ENCODE measurements around the gene YY1.
A peak's percentile ranks its signal among the peaks of the same experiment; 100 is the strongest.

The YY1 gene

DNA sequence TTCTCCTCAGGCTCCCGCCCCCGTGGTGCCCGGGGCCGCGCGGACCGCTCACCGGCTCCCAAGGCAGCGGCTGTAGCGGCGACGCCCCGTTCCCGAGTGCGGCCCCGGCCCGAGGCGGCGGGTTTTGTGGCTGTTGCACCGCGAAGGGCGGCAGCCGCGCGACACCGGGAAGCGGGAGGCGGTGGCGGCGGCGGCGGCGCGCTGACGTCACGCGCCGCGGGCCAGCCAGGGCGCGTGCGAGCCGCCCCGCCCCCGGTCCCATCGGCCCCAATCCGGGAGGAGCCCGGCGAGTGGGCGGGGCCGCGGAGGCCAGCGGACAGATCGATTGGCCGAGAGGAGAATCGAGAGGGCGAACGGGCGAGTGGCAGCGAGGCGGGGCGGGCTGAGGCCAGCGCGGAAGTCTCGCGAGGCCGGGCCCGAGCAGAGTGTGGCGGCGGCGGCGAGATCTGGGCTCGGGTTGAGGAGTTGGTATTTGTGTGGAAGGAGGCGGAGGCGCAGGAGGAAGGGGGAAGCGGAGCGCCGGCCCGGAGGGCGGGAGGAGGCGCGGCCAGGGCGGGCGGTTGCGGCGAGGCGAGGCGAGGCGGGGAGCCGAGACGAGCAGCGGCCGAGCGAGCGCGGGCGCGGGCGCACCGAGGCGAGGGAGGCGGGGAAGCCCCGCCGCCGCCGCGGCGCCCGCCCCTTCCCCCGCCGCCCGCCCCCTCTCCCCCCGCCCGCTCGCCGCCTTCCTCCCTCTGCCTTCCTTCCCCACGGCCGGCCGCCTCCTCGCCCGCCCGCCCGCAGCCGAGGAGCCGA lies at the start of gene YY1:
Gene YY1 (plus strand): TSS at position 726 of the 792 bp plus-strand sequence. CDS start 101 bp downstream, outside the sequence.
- no peak within 1 kb of the TSS; the same call in 1 of the 2 replicates for H2AFZ ChIP-seq (ENCODE audit: low read length)
- H3K4me1 ChIP-seq (ENCODE audit: insufficient read depth, low read length, poor library complexity, severe bottlenecking): peaks cover 62% of the 10 kb centered on the region
- no peaks in the 10 kb centered on the region for H3K9me3 ChIP-seq (ENCODE audit: insufficient read depth, low read depth, low read length)
- H3F3A ChIP-seq (ENCODE audit: low read depth): peaks cover 12% of the 10 kb centered on the region
- H3K9me2 ChIP-seq (replicated peaks; ENCODE audit: low read depth, low read length): no peaks in the 10 kb centered on the region
- no peak for TF ChIP-seq EZH2phosphoT487 (IDR thresholded peaks at IDR 0.05; ENCODE audit: borderline replicate concordance)
- peaks cover 89% of the 10 kb centered on the region for H3K79me2 ChIP-seq (ENCODE audit: insufficient read depth, low read length)
- H3K4me2 ChIP-seq (ENCODE audit: low read depth, low read length, poor library complexity, severe bottlenecking): peak within 1 kb of the TSS; percentile 92
- peak within 1 kb of the TSS; percentile 100 for H3K4me3 ChIP-seq (ENCODE audit: low read length, poor library complexity, severe bottlenecking)
- H3K27me3 ChIP-seq (ENCODE audit: insufficient read depth, low read length, poor library complexity, severe bottlenecking): peaks cover 10% of the 10 kb centered on the region
- H4K20me1 ChIP-seq (ENCODE audit: insufficient read depth, low read length, poor library complexity, severe bottlenecking): peaks cover 79% of the 10 kb centered on the region
- H3K9ac ChIP-seq (ENCODE audit: low read depth, low read length, poor library complexity, severe bottlenecking): peak within 1 kb of the TSS; percentile 99
- H3K36me3 ChIP-seq (ENCODE audit: insufficient read depth, low read length): peaks cover 6% of the 10 kb centered on the region; the same call in 1 of the 2 replicates

DNA sequence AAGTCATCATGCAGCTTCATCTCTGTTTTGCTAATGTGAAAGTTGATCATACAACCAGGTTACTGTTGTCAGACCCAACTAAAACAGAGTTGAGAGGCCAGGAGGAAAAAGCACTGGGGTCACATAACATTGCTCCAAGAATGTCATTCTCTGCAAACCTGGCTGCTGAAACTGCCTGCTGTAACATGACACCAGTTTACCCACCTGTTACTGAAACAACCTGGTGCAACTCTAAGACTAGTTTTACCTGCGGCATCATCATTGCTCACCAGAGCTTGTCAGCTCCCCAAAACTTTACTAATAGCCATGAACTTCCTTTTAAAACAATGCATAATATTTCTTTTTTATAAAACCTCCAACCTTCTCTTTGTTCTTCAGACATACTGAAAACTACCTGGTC lies 48.8 kb upstream of the YY1 start:
- Histone ChIP-seq H2AFZ (ENCODE audit: low read length) (no peak overlapping the region), H4K20me1 (ENCODE audit: insufficient read depth, low read length, poor library complexity, severe bottlenecking) (no peaks in the 10 kb centered on the region), H3K9ac (ENCODE audit: low read depth, low read length, poor library complexity, severe bottlenecking) (no peak overlapping the region), H3K4me1 (ENCODE audit: insufficient read depth, low read length, poor library complexity, severe bottlenecking) (peaks cover 17% of the 10 kb centered on the region), H3K9me3 (ENCODE audit: insufficient read depth, low read depth, low read length) (no peaks in the 10 kb centered on the region), H3K9me2 (replicated peaks; ENCODE audit: low read depth, low read length) (no peaks in the 10 kb centered on the region), H3K79me2 (ENCODE audit: insufficient read depth, low read length) (peaks cover 26% of the 10 kb centered on the region), H3F3A (ENCODE audit: low read depth) (no peaks in the 10 kb centered on the region), H3K27me3 (ENCODE audit: insufficient read depth, low read length, poor library complexity, severe bottlenecking) (no peaks in the 10 kb centered on the region), H3K4me2 (ENCODE audit: low read depth, low read length, poor library complexity, severe bottlenecking) (peak overlapping the region; percentile 89), H3K4me3 (ENCODE audit: low read length, poor library complexity, severe bottlenecking) (peak overlapping the region; percentile 26), H3K36me3 (ENCODE audit: insufficient read depth, low read length) (no peaks in the 10 kb centered on the region)
- TF ChIP-seq, protein P1, sequence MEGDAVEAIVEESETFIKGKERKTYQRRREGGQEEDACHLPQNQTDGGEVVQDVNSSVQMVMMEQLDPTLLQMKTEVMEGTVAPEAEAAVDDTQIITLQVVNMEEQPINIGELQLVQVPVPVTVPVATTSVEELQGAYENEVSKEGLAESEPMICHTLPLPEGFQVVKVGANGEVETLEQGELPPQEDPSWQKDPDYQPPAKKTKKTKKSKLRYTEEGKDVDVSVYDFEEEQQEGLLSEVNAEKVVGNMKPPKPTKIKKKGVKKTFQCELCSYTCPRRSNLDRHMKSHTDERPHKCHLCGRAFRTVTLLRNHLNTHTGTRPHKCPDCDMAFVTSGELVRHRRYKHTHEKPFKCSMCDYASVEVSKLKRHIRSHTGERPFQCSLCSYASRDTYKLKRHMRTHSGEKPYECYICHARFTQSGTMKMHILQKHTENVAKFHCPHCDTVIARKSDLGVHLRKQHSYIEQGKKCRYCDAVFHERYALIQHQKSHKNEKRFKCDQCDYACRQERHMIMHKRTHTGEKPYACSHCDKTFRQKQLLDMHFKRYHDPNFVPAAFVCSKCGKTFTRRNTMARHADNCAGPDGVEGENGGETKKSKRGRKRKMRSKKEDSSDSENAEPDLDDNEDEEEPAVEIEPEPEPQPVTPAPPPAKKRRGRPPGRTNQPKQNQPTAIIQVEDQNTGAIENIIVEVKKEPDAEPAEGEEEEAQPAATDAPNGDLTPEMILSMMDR (conservative IDR thresholded peaks at IDR 0.05; ENCODE audit: low read length): no peak
- no peak for TF ChIP-seq EZH2phosphoT487 (IDR thresholded peaks at IDR 0.05; ENCODE audit: borderline replicate concordance)

DNA sequence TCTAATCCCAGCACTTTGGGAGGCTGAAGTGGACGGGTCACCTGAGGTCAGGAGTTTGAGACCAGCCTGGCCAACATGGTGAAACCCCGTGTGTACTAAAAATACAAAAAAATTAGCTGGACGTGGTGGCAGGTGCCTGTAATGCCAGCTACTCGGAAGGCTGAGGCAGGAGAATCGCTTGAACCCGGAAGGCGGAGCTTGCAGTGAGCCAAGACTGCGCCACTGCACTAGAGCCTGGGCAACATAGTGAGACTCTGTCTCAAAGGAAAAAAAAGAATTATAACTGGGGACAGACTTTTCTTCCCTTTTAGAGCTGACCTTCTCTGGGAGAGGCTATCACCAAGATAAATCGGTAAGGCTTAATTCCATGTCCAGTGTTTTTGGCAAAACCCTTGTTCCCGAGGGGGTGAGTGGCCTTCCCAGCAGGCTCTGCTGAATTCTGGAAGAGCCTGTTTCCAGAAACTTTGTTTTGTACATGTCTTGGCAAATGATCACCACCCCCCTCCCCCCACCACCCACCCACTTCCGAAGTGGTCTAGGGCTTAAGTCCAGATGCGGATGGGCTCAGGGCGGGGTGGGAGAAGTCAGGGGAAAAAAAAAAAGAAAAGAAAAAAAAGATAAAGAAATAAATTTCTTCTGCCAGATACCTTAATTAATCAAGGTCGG lies 47.2 kb upstream of the YY1 start:
- H3K9ac ChIP-seq (ENCODE audit: low read depth, low read length, poor library complexity, severe bottlenecking): peak overlapping the region; percentile 98
- no peaks in the 10 kb centered on the region for H3K27me3 ChIP-seq (ENCODE audit: insufficient read depth, low read length, poor library complexity, severe bottlenecking)
- H3K9me2 ChIP-seq (replicated peaks; ENCODE audit: low read depth, low read length): no peaks in the 10 kb centered on the region
- H3K4me3 ChIP-seq (ENCODE audit: low read length, poor library complexity, severe bottlenecking): peak overlapping the region; percentile 86
- H3K79me2 ChIP-seq (ENCODE audit: insufficient read depth, low read length): peaks cover 26% of the 10 kb centered on the region
- peak overlapping the region; percentile 89 for H3K4me2 ChIP-seq (ENCODE audit: low read depth, low read length, poor library complexity, severe bottlenecking)
- H4K20me1 ChIP-seq (ENCODE audit: insufficient read depth, low read length, poor library complexity, severe bottlenecking): no peaks in the 10 kb centered on the region
- no peaks in the 10 kb centered on the region for H3F3A ChIP-seq (ENCODE audit: low read depth)
- peak overlapping the region; percentile 84; the same call in 1 of the 2 replicates for H2AFZ ChIP-seq (ENCODE audit: low read length)
- H3K36me3 ChIP-seq (ENCODE audit: insufficient read depth, low read length): no peaks in the 10 kb centered on the region
- no peak for TF ChIP-seq EZH2phosphoT487 (IDR thresholded peaks at IDR 0.05; ENCODE audit: borderline replicate concordance)
- TF ChIP-seq, protein P1 (conservative IDR thresholded peaks at IDR 0.05; ENCODE audit: low read length): no peak
- peaks cover 17% of the 10 kb centered on the region for H3K4me1 ChIP-seq (ENCODE audit: insufficient read depth, low read length, poor library complexity, severe bottlenecking)
- no peaks in the 10 kb centered on the region for H3K9me3 ChIP-seq (ENCODE audit: insufficient read depth, low read depth, low read length)

All from Loucy (cell line).